ENCODE results near the gene DDIAS.
A peak's percentile ranks its signal among the peaks of the same experiment; 100 is the strongest.
"Not testable (repeated sequence)": the region's sequence is repeated elsewhere in the genome, so short reads cannot be mapped to it uniquely, and the experiment has no call there.

Gene DDIAS

DNA sequence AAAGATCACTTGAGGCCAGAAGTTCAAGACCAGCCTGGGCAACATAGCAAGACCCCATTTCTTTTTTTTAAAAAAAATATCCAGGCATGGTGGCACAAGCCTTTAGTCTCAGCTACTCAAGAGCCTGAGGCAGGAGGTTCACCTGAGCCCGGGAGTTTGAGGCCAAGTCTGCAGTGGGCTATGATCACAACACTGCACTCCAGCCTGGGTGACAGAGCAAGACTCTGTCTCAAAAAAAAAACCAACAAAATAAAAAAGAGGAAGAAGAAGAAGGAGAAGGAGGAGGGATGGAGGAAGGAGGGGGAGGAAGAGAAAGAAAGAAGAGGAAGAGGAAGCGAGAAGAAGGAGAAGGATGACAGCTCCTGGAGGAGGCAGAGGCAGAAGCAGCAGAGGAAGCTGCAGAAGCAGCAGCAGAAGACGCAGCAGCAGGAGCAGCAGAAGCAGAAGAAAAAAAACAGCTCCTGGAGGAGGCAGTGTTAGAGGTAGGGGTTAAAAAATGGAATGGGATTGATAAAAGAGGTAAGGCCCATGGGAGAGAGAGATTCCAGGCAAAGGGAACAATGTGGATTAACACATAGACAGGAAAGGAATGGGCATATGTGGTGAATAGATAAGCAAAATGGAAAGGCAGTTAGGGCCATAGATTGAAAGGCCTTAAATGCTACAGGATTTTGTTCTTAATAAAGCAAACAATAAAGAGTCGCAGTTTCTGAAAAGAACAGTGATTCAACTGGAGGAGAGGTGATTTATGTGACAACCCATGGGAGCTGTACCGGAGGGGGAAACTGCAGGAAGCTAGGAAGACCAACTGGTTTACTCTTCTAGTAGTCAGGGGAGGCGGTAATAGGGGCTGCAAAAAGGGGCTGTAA lies 12.2 kb upstream of the DDIAS start:
- DNase-seq (ENCODE audit: low spot score) = no peak

DNA sequence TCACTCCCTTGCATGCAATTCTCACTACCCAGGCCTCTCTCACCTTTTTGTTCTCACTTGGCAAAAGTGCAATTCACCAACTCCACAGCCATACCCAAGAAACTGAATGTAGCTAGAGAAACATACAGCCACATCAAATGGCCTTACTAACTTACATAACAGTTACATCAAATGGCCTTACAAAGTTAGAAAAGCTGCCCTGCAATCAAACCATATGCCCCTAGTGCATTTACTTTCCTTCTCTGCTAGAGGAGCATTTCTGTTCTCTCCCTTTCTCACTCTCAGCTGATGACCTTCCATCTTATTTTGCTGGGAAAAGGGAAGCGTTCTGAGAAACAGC lies 11.6 kb upstream of the DDIAS start:
- no peak for DNase-seq (ENCODE audit: low spot score)

DNA sequence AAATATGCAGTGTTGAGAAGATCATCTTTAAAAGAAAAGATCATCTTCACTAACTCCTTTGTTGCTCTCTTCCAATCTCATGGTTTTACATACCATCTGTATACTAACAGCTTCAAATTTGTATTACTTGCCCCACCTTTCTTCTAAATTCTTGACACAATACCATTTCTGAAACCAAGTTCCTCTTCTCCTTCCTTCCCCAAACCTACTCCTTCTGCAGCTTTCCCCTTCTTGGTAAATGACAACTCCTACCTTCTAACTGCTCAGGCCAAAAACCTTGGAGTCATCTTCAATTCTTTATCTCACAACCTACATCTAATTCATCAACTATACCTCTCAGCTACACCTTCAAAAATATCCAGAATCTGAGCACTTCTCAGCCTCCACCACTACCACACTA lies 10.6 kb upstream of the DDIAS start:
- no peak for DNase-seq (ENCODE audit: low spot score)

DNA sequence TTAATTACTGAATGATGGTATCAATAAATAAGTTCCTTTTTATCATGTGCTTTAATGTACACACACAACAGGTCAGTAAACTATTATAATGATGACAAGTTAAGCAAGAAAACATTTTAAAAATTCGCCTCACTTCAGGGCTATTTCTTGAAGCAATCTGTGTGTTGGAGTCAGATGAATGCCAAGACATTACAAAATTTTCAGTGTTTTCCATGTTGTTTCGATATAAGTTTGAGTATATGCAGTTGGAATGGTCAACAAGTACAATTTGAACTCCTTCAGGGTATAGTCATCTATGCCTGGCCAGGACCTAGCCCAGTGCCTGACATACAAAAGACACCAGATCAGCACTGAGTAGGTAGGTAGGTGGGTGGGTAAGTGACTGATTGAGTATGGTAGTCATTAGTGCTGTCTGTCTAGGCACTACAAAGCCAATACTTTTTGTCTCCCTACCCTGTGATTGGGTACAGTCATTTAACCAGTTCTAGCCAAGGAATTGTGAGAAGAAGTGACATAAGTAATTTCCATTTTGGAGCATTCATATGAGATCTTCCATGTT lies 8.8 kb upstream of the DDIAS start:
- DNase-seq (ENCODE audit: low spot score) = no peak

DNA sequence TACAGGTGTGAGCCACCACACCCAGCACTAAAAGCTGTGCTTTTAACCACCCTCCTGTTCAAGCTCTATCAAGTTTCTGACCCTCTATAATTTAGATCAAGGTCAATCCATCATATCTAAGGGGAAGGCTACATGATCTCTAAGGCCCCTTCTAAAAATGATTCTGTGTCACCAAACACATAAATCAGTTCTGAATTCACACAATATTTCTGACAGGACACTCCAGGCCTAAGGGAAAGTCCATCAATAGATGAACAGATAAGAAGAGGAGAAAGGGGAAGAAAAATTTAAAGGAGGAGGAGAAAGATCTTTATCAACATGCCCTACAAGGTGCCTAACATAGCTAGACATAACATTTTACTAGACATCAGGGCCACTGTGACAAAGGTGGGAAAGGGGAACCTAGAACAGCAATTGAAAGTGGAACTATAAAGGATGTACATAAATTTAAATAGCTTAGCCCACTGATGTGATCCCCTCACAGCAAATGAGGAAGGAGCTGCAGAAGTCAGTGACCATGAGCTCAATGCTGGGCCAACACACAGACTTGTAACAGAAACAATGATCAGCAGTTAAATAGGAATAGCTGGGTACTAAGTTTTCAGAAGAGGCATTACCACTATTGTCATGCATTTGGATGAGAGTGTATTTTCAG lies 6.0 kb upstream of the DDIAS start:
- DNase-seq (ENCODE audit: low spot score) = no peak

DNA sequence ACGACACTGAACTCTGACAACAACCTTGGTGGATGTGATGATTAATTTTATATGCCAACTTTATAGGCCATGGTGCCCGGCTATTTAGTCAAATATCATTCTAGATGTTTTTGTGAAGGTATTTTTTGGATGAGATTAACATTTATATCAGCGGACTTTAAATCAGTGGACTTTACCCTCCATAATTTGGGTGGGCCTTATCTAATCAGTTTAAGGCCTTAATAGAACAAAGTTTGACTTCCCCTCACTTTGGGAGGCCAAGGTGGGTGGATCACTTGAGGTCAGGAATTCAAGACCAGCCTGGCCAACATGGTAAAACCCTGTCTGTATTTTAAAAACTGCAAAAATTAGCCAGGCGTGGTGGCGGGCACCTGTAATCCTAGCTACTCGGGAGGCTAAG lies 5.4 kb upstream of the DDIAS start:
- no peak for DNase-seq (ENCODE audit: low spot score)

DNA sequence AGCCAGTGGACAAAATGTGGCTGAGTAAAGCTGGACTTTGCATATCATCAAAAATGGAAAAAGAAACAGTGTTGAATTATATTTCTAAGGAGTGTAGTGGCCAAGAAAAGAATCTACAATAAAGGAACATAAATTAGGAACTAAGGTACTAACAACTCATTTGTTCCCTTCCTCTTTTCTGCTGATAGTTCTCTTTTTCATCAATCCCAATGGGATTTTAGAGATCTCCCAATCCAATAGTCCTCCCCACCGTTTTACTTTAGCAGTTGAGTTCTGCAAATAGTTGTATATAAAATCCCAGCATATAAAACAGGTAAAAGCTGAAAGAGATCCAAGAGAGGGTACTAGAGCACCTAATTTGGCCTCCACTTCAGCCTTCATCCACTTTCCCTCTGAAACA lies 3.3 kb upstream of the DDIAS start:
- no peak for DNase-seq (ENCODE audit: low spot score)

DNA sequence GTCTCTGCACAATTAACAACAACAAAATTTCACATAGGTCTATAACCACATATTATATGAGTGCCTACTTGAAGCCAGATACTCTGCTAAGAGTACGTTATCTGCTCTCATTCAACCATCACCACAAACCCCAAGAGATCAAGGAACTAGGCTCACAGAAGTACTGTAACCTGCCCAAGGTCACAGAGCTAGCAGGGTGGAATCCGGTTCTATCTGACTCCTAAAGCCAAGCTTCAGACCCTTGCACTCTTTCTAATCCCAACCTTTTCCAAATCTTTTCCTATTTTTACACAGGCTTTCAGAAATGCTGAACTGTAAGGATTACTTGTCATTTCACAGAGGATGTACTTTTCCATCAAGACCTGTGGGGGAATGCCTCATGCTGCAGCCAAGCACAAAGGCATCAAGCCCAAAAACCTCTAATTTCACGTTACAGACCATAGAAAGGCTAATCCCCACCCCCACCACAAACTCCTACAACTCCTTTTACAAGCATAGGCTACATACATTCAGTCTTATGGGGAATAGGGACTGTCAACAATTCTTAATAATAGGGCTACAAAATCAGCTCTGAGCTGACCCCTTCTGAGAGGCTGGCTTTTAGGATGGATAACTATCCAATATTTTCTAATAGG lies 2.2 kb upstream of the DDIAS start:
- peak; percentile 31 for DNase-seq (ENCODE audit: low spot score)

DNA sequence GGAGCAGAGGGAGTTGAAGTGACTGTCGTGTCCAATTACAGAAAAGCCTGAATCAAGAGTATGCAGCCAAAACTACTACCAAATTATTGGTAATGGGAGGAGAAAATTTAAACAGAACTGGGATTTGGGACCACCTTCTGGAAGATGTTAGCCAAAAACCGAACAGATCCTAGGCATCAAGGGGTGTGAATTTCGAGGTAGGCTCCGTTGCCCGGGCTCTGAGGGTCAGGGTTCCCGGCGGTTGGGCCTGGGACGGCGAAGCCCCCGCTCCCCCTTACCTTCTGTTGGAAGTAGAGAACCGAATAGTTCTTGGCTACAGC lies 1.6 kb upstream of the DDIAS start:
- no peak for DNase-seq (ENCODE audit: low spot score)

DNA sequence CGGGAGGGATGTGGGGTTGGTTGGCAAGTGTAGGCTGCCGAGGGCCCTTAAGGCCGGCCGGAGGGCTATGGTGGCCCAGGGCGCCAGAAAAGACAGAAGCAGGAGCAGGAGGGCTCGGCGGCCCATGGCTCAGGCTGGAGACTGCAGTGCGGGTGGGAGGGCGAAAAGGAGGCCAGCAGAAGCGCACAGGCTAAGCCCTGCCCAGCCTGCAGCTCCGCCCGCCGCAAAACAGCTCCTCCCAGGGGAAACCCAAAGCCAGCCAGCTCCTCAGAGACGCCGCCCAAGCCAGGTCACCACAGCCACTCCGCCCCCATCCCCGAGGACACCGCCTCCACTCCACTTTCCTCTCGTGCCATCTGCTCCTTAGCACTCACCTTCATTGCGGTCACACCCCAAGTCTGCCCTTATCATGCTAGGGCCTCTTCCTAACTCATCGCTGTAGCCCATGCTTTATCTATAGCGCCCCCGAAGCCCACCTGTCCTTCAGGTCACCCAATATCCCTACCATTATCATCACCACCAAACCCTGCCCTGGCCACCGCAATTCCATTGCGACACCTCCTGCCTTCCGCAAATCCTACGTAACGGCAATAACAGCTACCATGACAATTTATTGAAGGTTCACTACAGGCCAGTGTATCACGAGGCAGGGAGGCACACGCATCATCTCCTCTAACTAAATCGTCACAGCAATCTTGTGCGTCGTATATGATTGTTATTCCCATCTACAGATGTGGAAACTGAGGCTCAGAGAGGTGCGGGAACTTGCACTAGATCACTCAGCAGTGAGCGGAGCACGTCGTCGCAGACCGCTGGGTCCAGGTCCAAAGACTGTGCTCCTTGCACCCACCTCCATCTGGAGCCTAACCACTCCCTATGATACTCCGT lies 1.0 kb upstream of the DDIAS start, which contains the start of gene PRCP:
Gene PRCP (minus strand): TSS at position 154 of the 888 bp plus-strand sequence. CDS start 28 bp downstream, at position 126.
- peak; percentile 93 for DNase-seq (ENCODE audit: low spot score)

DNA sequence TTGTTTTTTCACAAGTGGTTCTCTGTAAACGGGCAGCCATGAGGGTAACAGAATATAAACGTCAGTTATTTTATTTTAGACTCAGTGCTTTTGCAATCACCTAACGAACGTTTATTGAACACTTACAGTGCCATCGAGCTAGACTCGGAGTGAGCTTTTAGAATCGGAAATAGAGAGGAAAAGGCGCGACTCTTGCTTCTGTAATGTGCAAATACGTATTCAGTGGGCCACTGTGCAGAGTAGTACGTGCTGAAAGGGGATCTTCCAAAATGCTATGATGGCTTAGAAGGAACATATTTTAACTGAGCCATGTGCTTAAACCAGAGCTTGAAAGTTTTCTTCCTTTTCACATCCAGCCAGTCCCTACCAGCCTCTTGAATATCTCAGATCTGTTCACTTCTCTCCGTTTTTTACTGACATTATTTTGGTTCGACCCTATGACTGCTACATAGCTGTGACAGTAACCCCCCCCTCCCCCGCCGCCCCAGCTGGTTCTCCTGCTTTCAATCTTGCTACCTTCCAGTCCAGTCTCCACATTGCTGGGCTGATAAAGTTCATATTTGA lies 468 bp downstream of the DDIAS start:
- DNase-seq (ENCODE audit: low spot score) = no peak

DNA sequence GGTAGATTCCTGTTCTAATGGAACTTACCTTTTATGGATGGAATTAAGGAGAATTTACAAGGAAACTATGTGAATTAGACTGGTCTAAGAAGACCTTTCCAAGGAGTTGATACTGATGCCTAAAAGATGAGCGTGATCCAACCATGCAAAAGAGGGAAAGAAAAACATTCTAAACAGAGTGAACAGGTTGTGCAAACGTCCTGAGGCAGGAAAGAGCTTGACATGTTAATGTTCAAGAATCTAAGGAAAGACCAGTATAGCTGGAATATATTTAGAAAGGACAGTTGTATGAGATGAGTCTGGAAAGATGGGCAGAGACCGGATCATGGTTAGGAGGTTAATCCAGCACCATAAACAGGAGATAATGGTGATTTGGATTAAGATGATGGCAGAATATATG lies 1.3 kb downstream of the DDIAS start:
- DNase-seq (ENCODE audit: low spot score) = no peak

DNA sequence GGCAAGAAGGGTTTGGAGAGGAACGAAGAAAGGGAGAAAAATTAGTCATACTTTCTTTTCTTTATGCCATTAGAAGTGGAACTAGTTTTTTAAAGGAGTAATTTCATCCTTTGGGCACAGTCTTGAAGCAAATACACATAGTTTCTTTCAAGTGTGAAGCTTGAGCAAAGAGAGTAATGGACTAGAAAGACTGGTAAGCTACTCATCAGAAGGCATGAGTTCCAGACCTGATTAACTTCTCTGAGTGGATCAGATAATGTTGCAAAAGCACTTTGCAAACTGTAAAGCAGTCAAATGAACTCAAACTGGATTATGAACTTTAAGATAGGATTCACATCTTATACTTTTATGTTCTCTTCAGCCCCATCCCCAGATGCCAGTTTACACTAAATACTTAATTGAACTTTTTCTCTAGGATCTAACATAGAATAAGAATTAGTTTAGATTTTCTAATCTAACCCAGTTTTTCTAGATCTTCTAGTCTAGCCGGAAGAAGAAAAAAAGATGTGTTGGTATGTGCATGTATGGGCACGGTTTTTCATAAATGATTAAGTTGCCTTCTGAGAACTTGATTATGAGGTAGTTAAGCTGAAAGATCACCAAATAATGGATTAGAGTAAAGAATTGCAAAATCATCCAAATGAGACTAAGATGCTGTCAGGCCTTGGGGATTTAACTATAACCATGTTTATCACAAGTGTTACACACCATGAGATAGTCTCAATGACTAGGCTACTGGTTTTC lies 2.5 kb downstream of the DDIAS start:
- no peak for DNase-seq (ENCODE audit: low spot score)

DNA sequence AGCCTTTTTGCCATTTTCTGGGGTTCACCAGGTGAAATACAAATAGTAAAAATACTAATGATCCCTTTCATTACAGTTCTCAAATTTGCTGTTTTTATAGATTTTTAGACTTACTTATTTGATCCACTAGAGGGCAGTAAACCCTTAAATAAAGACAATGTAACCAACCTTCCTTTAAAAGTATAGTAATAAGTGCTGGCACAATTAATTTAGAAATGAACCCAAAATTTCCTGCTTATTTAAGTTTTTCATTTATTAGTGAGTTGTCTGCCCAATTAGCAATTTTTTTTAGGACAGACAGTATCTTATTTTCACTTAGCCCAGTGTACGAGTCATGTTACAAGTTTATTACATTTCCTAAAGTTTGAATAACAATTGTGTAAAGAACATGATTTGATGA lies 4.7 kb downstream of the DDIAS start:
- peak; percentile 12 for DNase-seq (ENCODE audit: low spot score)

DNA sequence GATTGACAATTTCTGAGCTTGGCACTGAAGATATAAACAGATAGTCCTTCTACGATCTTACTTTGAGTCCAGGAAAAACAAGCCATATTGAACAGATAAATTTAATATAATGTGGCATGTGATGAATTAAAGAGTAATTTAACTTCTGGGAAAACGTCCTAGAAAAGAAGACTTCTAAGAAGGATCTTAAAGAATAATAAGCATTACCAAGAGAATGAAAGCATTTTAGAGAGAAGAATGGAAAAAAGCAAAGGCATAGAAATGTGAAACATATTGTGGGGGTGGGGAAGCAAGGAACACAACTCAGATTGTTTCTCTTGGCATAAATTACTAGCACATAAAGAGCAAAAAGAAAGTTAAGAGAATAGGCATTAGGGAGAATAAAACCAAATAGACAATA lies 5.4 kb downstream of the DDIAS start:
- DNase-seq (ENCODE audit: low spot score) = no peak

DNA sequence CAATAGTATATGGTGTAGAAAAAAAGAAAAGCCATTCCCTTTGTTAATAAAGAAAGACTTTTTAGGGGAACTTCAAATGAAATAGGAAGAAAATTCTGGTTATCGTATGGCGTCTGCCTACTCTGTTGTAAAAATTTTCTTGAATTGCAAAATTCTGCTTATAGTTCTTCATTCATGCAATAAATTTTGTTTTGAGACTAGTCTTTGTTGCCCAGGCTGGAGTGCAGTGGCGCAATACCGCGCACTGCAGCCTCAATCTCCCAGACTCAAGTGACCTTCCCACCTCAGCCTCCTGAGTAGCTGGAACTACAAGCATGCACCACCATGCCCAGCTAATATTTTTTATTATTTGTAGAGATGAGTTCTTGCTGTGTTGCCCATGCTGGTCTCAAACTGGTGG lies 5.8 kb downstream of the DDIAS start:
- no peak for DNase-seq (ENCODE audit: low spot score)

DNA sequence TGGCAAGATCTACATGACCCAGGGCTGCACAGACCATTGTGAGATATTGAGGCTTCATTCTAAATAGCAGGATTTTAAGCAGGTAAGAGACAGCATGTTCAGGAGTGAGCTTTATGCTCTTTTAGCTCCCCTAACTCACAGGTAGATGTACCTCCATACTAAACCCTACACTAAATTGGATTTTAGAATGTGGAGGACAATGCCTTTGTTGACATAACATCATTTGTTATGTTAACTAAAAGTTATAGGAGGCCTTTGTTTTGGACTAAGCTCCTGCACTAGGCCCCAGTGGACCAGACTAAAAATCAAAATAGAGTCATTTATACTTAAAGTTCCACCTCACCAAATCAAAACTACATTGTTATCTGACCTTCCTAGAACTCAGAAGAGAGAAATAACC lies 6.8 kb downstream of the DDIAS start:
- no peak for DNase-seq (ENCODE audit: low spot score)

DNA sequence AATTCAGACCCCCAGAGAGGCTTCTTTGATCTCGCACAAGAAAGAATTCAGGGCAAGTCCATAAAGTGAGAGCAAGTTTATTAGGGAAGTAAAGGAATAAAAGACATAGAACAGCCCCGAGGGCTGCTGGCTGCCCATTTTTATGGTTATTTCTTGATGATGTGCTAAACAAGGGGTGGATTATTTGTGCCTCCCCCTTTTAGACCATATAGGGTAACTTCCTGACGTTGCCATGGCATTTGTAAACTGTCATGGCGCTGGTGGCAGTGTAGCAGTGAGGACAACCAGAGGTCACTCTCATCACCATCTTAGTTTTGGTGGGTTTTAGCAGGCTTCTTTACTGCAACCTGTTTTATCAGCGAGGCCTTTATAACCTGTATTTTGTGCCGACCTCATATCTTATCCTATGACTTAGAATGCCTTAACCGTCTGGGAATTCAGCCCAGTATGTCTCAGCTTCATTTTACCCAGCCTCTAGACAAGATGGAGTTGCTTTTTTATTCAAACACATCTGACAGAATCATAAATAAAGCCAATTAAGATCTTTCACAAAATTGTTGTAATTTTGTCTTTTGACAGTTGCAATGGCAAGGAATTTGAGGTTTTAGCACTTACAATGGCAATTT lies 7.6 kb downstream of the DDIAS start:
- DNase-seq (ENCODE audit: low spot score) = no peak

DNA sequence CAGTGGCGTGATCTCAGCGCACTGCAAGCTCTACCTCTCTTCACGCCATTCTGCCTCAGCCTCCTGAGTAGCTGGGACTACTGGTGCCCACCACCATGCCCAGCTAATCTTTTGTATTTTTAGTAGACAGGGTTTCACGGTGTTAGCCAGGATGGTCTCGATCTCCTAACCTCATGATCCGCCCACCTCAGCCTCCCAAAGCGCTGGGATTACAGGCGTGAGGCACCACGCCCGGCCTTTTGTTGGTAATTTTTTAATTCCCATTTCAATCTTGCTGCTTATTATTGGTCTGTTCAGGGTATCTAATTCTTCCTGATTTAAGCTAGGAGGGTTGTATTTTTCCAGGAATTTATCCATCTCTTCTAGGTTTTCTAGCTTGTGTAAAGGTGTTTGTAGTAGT lies 18.2 kb downstream of the DDIAS start:
- DNase-seq (ENCODE audit: low spot score) = not testable (repeated sequence)

DNA sequence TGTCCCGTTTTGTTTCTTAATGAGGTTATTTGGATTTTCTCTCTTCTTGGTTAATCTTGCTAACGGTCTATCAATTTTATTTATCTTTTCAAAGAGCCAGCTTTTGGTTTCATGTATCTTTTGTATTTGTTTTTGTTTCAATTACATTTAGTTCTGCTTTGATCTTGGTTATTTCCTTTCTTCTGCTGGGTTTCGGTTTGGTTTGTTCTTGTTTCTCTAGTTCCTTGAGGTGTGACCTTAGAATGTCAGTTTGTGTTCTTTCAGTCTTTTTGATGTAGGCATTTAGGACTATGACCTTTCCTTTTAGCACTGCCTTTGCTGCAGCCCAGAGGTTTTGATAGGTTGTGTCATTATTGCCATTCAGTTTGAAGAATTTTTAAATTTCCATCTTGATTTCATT lies 18.7 kb downstream of the DDIAS start:
- not testable (repeated sequence) for DNase-seq (ENCODE audit: low spot score)

Data from CD4-positive, alpha-beta T cell treated with Interleukin-6 at 100 ng/mL for 8 hours (primary cell).